Gastrocnemius medialis (tissue), 4 donors: ENCODE measurements around the gene E2F8. TPM values are rescaled to one million over a fixed set of nuclear protein-coding genes. Genes with fewer than 3 reads are reported as not detected.

Experiments used
- ATAC-seq, 2 donors: fragments of 150-250 bp; one replicate each; pipeline ENCODE4 v1.9.1; 2016
- DNase-seq, 2 donors: peaks; one replicate each; pipeline ENCODE4 v3.0.0-alpha.2; 2019
- H3K27ac ChIP-seq, 4 donors: fragments of 200-600 bp; sonication (generic); 1 replicate in 1 of 4; 2 replicates in 3 of 4; pipeline ENCODE4 v1.5.1; 2016 to 2018; ENCODE audit warnings: mild to moderate bottlenecking in 2 of 4, moderate library complexity in 1 of 4
- H3K27me3 ChIP-seq, 3 donors: fragments of 200-600 bp; sonication (generic) in 2 of 3; 1 replicate in 1 of 3; 2 replicates in 2 of 3; pipeline versions ENCODE4 v1.5.1 to v1.6.0; 2016 to 2019; ENCODE audit warnings: mild to moderate bottlenecking in 1 of 3, moderate library complexity in 1 of 3
- H3K36me3 ChIP-seq, 2 donors: fragments of 200-600 bp; sonication (generic) in 1 of 2; one replicate each; pipeline ENCODE4 v1.5.1; 2017 to 2018
- H3K4me1 ChIP-seq, 2 donors: fragments of 200-600 bp; sonication (generic) in 1 of 2; one replicate each; pipeline ENCODE4 v1.5.1; 2016 to 2017; ENCODE audit warnings: mild to moderate bottlenecking in 2 of 2
- H3K4me3 ChIP-seq, 4 donors: fragments of 200-600 bp; sonication (generic) in 3 of 4; 1 replicate in 1 of 4; 2 replicates in 3 of 4; pipeline ENCODE4 v1.5.1; 2016 to 2019; ENCODE audit warnings: mild to moderate bottlenecking in 2 of 4
- H3K9me3 ChIP-seq, 3 donors: fragments of 200-600 bp; sonication (generic) in 2 of 3; 1 replicate in 1 of 3; 2 replicates in 2 of 3; pipeline ENCODE4 v1.5.1; 2016 to 2019
- POLR2A ChIP-seq, 2 donors: fragments of 450-650 bp; IDR thresholded peaks; one replicate each; pipeline ENCODE4 v1.6.1; 2017; ENCODE audit warnings: antibody characterized with exemption in 2 of 2, mild to moderate bottlenecking in 2 of 2, moderate library complexity in 2 of 2
- in situ Hi-C, 4 donors: fragments of 200-750 bp; cut with MboI; loops; one replicate each; pipeline versions ENCODE4 v1.15.0 to v1.8.0; 2017; ENCODE audit warnings: low sequenced_read_pairs in 4 of 4
- intact Hi-C: fragments of 100-400 bp; cut with DNase I; formaldehyde crosslinking; loops from one replicate; pipeline ENCODE4 v1.15.1; 2023; ENCODE audit warnings: low total_unique reads
- total RNA-seq, 4 donors: library from RNA; depleted of rRNA; stranded (reverse); fragments of >200 nt; gene quantifications; one replicate each; pipeline versions ENCODE4 v1.1.0 to v1.2.3, GENCODE V29; 2016
- TF ChIP-seq, protein P1 (sequence below), 5 experiments: fragments of 450-650 bp in 3 of 5; fragments of 200-600 bp in 2 of 5; sonication (generic) in 2 of 5; IDR thresholded peaks in 4 of 5; conservative IDR thresholded peaks in 1 of 5; 1 replicate in 4 of 5; 2 replicates in 1 of 5; pipeline ENCODE4 v1.5.1; 2016 to 2019; ENCODE audit warnings: antibody characterized with exemption in 5 of 5, mild to moderate bottlenecking in 3 of 5, moderate library complexity in 3 of 5

E2F8 gene
- total RNA-seq, 4 donors from 2014 or later = 0.39 to 0.80 (median 0.78) TPM; not detected in 1

DNA sequence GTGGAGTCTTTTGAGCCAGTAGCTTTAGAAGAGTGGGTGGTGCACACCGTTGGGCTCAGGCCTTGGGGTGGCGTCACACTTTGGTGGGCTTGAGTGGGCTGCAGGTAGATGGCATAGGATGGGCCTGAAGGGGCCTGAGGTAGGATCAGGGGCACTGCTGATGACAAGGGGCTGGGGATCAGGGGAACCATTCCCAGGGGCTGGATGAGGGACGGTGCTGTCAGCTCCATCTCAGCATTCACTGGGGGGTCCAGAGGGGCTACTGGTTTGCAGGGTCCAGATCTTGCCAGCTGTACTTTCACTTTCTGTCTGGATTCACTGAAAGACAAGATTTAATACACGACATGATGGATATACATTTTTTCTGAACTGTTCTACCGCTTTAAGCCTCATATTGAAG, 11.1 kb downstream of the E2F8 start:
- no peak for ATAC-seq
- peaks cover 30 to 57% of the 10 kb centered on the region in 2 donors for H3K4me1 ChIP-seq
- no peaks in the 10 kb centered on the region for H3K36me3 ChIP-seq
- peak overlapping the region; percentile 48 to 63 (median 56) for H3K27ac ChIP-seq
- intact Hi-C loops (loop anchor here (10.0 kb wide), 1 partner anchor 465 kb away; no protein-coding TSS in a partner anchor), in situ Hi-C loops (no loop called here)
- no peaks in the 10 kb centered on the region for H3K9me3 ChIP-seq
- H3K4me3 ChIP-seq = no peak overlapping the region
- no peak for TF ChIP-seq POLR2A (IDR thresholded peaks at IDR 0.05)
- TF ChIP-seq, protein P1, sequence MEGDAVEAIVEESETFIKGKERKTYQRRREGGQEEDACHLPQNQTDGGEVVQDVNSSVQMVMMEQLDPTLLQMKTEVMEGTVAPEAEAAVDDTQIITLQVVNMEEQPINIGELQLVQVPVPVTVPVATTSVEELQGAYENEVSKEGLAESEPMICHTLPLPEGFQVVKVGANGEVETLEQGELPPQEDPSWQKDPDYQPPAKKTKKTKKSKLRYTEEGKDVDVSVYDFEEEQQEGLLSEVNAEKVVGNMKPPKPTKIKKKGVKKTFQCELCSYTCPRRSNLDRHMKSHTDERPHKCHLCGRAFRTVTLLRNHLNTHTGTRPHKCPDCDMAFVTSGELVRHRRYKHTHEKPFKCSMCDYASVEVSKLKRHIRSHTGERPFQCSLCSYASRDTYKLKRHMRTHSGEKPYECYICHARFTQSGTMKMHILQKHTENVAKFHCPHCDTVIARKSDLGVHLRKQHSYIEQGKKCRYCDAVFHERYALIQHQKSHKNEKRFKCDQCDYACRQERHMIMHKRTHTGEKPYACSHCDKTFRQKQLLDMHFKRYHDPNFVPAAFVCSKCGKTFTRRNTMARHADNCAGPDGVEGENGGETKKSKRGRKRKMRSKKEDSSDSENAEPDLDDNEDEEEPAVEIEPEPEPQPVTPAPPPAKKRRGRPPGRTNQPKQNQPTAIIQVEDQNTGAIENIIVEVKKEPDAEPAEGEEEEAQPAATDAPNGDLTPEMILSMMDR (IDR thresholded peaks at IDR 0.05 in 4 of 5, conservative IDR thresholded peaks at IDR 0.05 in 1 of 5) = no peak
- H3K27me3 ChIP-seq = no peaks in the 10 kb centered on the region
- no peak for DNase-seq

DNA sequence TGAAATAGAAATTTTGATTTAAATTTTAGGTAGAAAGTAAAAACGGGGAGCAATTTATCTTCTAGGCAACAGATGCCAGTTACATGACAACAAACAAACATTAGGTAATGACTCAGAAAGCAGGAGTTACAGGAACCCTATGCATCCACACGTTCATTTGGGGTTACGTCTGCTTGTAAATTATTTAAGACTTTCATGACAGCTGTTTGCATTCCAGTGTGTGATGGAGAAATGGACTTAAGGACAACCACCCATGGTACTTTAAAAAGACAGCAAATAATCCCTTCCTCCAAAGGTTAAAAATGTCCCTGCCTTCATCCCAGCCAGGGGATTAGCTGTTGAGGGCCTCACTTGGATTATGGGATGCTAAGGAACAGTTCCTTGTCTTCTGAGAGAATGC, 11.8 kb downstream of the E2F8 start:
- Histone ChIP-seq H3K27ac (peak overlapping the region; percentile 48 to 63 (median 56)), H3K27me3 (no peaks in the 10 kb centered on the region), H3K9me3 (no peaks in the 10 kb centered on the region), H3K4me3 (no peak overlapping the region), H3K4me1 (peaks cover 30 to 58% of the 10 kb centered on the region in 2 donors), H3K36me3 (no peaks in the 10 kb centered on the region)
- ATAC-seq = no peak
- TF ChIP-seq POLR2A (IDR thresholded peaks at IDR 0.05) = no peak
- TF ChIP-seq, protein P1 (IDR thresholded peaks at IDR 0.05 in 4 of 5, conservative IDR thresholded peaks at IDR 0.05 in 1 of 5) = no peak
- in situ Hi-C loops (no loop called here), intact Hi-C loops (loop anchor here (10.0 kb wide), 1 partner anchor 466 kb away; no protein-coding TSS in a partner anchor)
- no peak for DNase-seq

- no peak for TF ChIP-seq POLR2A (IDR thresholded peaks at IDR 0.05)
- TF ChIP-seq, protein P1 (IDR thresholded peaks at IDR 0.05 in 4 of 5, conservative IDR thresholded peaks at IDR 0.05 in 1 of 5) = no peak
- Histone ChIP-seq H3K27me3 (no peaks in the 10 kb centered on the region), H3K4me1 (peaks cover 19 to 47% of the 10 kb centered on the region in 2 donors), H3K9me3 (no peaks in the 10 kb centered on the region), H3K27ac (peak overlapping the region; percentile 72 to 80 (median 78)), H3K4me3 (no peak overlapping the region), H3K36me3 (no peaks in the 10 kb centered on the region)
- in situ Hi-C loops = no loop called here
- intact Hi-C loops = loop anchor here (10.0 kb wide), 1 partner anchor 468 kb away; no protein-coding TSS in a partner anchor
- ATAC-seq (no peak), DNase-seq (no peak)
Observed at GRCh38 chr11:19226378-19227195, 14.2 kb downstream of the E2F8 start.

- peak in 1 of 2 donors; percentile 5 for ATAC-seq
- TF ChIP-seq POLR2A (IDR thresholded peaks at IDR 0.05) = no peak
- intact Hi-C loops (loop anchor here (10.0 kb wide), 1 partner anchor 469 kb away; no protein-coding TSS in a partner anchor), in situ Hi-C loops (no loop called here)
- Histone ChIP-seq H3K27me3 (no peaks in the 10 kb centered on the region), H3K4me3 (no peak overlapping the region), H3K27ac (peak overlapping the region; percentile 72 to 80 (median 78)), H3K36me3 (no peaks in the 10 kb centered on the region), H3K9me3 (no peaks in the 10 kb centered on the region), H3K4me1 (peaks cover 29 to 57% of the 10 kb centered on the region in 2 donors)
- DNase-seq = no peak
Observed at GRCh38 chr11:19225581-19225980, 15.2 kb downstream of the E2F8 start.

DNA sequence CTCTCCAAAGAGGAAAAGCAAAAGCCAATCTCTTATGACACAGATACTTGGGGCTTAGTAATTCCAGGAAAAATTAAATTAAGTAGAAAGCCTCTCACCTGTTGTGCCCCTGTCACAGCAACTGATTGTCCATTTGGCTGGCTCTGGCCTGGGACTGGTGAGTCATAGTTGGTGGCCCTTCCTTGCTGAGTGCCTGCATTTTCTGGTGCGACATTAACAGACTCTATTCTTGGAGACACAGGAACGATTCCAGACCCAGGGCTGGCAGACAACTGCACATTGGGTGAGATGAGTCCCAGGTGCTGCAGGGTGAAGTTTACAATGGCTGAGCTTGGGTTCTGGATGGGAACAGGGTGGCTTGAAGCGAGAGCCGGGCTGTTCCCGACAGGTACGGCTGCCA, 15.6 kb downstream of the E2F8 start:
- H3K27me3 ChIP-seq = no peaks in the 10 kb centered on the region
- TF ChIP-seq POLR2A (IDR thresholded peaks at IDR 0.05) = no peak
- TF ChIP-seq, protein P1 (IDR thresholded peaks at IDR 0.05 in 4 of 5, conservative IDR thresholded peaks at IDR 0.05 in 1 of 5) = no peak
- peak; percentile 83 to 84 for DNase-seq
- H3K4me3 ChIP-seq = no peak overlapping the region
- H3K4me1 ChIP-seq = peaks cover 32 to 61% of the 10 kb centered on the region in 2 donors
- intact Hi-C loops = loop anchor here (10.0 kb wide), 1 partner anchor 470 kb away; no protein-coding TSS in a partner anchor
- peak; percentile 97 to 98 for ATAC-seq
- H3K9me3 ChIP-seq = no peaks in the 10 kb centered on the region
- no peaks in the 10 kb centered on the region for H3K36me3 ChIP-seq
- in situ Hi-C loops = no loop called here
- peak overlapping the region; percentile 72 to 80 (median 78) for H3K27ac ChIP-seq
